ENCODE results near the gene KCNH4.
"Not testable (repeated sequence)": the region's sequence is repeated elsewhere in the genome, so short reads cannot be mapped to it uniquely, and the experiment has no call there.

The KCNH4 gene

GRCh38 chr17:42193969-42194899 is 13.3 kb upstream of the KCNH4 start, which contains the start of gene GHDC:
TSS of gene GHDC (minus strand) at chr17:42194494. CDS start at chr17:42193581, 913 bp downstream.
- DNase-seq (ENCODE audit: low spot score) = peak; percentile 94

GRCh38 chr17:42193216-42193968 is 12.4 kb upstream of the KCNH4 start:
- no peak for DNase-seq (ENCODE audit: low spot score)

GRCh38 chr17:42192189-42193126 is 11.5 kb upstream of the KCNH4 start:
- no peak for DNase-seq (ENCODE audit: low spot score)

GRCh38 chr17:42191275-42191608 is 10.3 kb upstream of the KCNH4 start:
- DNase-seq (ENCODE audit: low spot score) = no peak

GRCh38 chr17:42190491-42191274 is 9.7 kb upstream of the KCNH4 start:
- no peak for DNase-seq (ENCODE audit: low spot score)

GRCh38 chr17:42189651-42189965 is 8.7 kb upstream of the KCNH4 start:
- DNase-seq (ENCODE audit: low spot score) = no peak

GRCh38 chr17:42188749-42189650 is 8.1 kb upstream of the KCNH4 start:
- DNase-seq (ENCODE audit: low spot score) = no peak

GRCh38 chr17:42187833-42188232 is 6.9 kb upstream of the KCNH4 start:
- DNase-seq (ENCODE audit: low spot score) = no peak

- DNase-seq (ENCODE audit: low spot score) = not testable (repeated sequence)
Observed at GRCh38 chr17:42186191-42186590, 5.2 kb upstream of the KCNH4 start.

- no peak for DNase-seq (ENCODE audit: low spot score)
Observed at GRCh38 chr17:42185621-42185930, 4.6 kb upstream of the KCNH4 start.

GRCh38 chr17:42184713-42185620 is 4.0 kb upstream of the KCNH4 start, which contains the start of gene HCRT:
TSS of gene HCRT (minus strand) at chr17:42185452. CDS start at chr17:42185365, 87 bp downstream.
- no peak for DNase-seq (ENCODE audit: low spot score)

- DNase-seq (ENCODE audit: low spot score) = peak; percentile 98
Observed at GRCh38 chr17:42183741-42184711, 3.1 kb upstream of the KCNH4 start.

- peak; percentile 44 for DNase-seq (ENCODE audit: low spot score)
Observed at GRCh38 chr17:42182927-42183734, 2.2 kb upstream of the KCNH4 start.

GRCh38 chr17:42181851-42182207 is 887 bp upstream of the KCNH4 start:
- DNase-seq (ENCODE audit: low spot score) = no peak

GRCh38 chr17:42180411-42180921 is 476 bp downstream of the KCNH4 start:
- no peak for DNase-seq (ENCODE audit: low spot score)

- peak; percentile 78 for DNase-seq (ENCODE audit: low spot score)
Observed at GRCh38 chr17:42179911-42180410, 981 bp downstream of the KCNH4 start.

- no peak for DNase-seq (ENCODE audit: low spot score)
Observed at GRCh38 chr17:42179335-42179734, 1.6 kb downstream of the KCNH4 start.

Data from GM03348 (cell line).